H9 (cell line): ENCODE results near the gene ITPRIPL2. TPM values are rescaled to one million over a fixed set of nuclear protein-coding genes. Genes with fewer than 3 reads are reported as not detected.

Experiments
- DNase-seq: peaks from one replicate; pipeline ENCODE4 v3.0.0-alpha.2; 2017
- H2AFZ ChIP-seq: one replicate; pipeline ENCODE4 v1.6.1; 2013; ENCODE audit warnings: mild to moderate bottlenecking, low read length, control low read depth, moderate library complexity
- H2AK5ac ChIP-seq: 2 replicates; pipeline ENCODE4 v1.6.1; 2013; ENCODE audit warnings: low read length, control low read depth, mixed read lengths; ENCODE audit not compliant: insufficient read length
- H2BK120ac ChIP-seq: one replicate; pipeline ENCODE4 v1.6.1; 2013; ENCODE audit warnings: low read depth, mild to moderate bottlenecking, low read length, control low read depth, inconsistent platforms; ENCODE audit not compliant: poor library complexity, severe bottlenecking
- H2BK12ac ChIP-seq: 2 replicates; pipeline ENCODE4 v1.6.1; 2013; ENCODE audit warnings: low read length, control low read depth, mixed read lengths, low read depth; ENCODE audit not compliant: insufficient read length
- H2BK15ac ChIP-seq: 2 replicates; pipeline ENCODE4 v1.6.1; 2013; ENCODE audit warnings: low read depth, low read length, control low read depth
- H2BK20ac ChIP-seq: one replicate; pipeline ENCODE4 v1.6.1; 2013; ENCODE audit warnings: low read depth, mild to moderate bottlenecking, low read length, control low read depth, inconsistent platforms; ENCODE audit not compliant: poor library complexity, severe bottlenecking
- H2BK5ac ChIP-seq: 2 replicates; pipeline ENCODE4 v1.6.1; 2013; ENCODE audit warnings: low read length, control low read depth, mixed read lengths; ENCODE audit not compliant: insufficient read length
- H3K14ac ChIP-seq: 2 replicates; pipeline ENCODE4 v1.6.1; 2013; ENCODE audit warnings: low read length, control low read depth; ENCODE audit not compliant: insufficient read depth
- H3K18ac ChIP-seq: 2 replicates; pipeline ENCODE4 v1.6.1; 2013; ENCODE audit warnings: low read depth, mild to moderate bottlenecking, mixed read lengths, low read length, control low read depth; ENCODE audit not compliant: insufficient read length
- H3K23ac ChIP-seq: 2 replicates; pipeline ENCODE4 v1.6.1; 2013; ENCODE audit warnings: low read length, control low read depth, mixed read lengths, low read depth; ENCODE audit not compliant: insufficient read length
- H3K23me2 ChIP-seq: 2 replicates; pipeline ENCODE4 v1.6.1; 2013; ENCODE audit warnings: low read depth, mild to moderate bottlenecking, mixed read lengths, low read length, control low read depth; ENCODE audit not compliant: insufficient read length, poor library complexity, severe bottlenecking
- H3K27ac ChIP-seq: 2 replicates; pipeline ENCODE4 v1.5.1; 2013; ENCODE audit warnings: low read length, control low read depth, mixed read lengths, low read depth; ENCODE audit not compliant: insufficient read length
- H3K27me3 ChIP-seq: 2 replicates; pipeline ENCODE4 v1.6.1; 2013; ENCODE audit warnings: low read length, control low read depth, inconsistent platforms; ENCODE audit not compliant: insufficient read depth
- H3K4ac ChIP-seq: 2 replicates; pipeline ENCODE4 v1.6.1; 2013; ENCODE audit warnings: low read depth, mild to moderate bottlenecking, control low read depth, inconsistent platforms, low read length, moderate library complexity
- H3K4me1 ChIP-seq: 2 replicates; pipeline ENCODE4 v1.6.1; 2013; ENCODE audit warnings: low read length, control low read depth, inconsistent platforms; ENCODE audit not compliant: insufficient read depth
- H3K4me2 ChIP-seq: 2 replicates; pipeline ENCODE4 v1.6.1; 2013; ENCODE audit warnings: low read length, control low read depth, mixed read lengths; ENCODE audit not compliant: insufficient read length, insufficient read depth
- H3K56ac ChIP-seq: 2 replicates; pipeline ENCODE4 v1.6.1; 2013; ENCODE audit warnings: low read depth, mild to moderate bottlenecking, mixed read lengths, low read length, control low read depth; ENCODE audit not compliant: insufficient read length
- H3K79me1 ChIP-seq: 2 replicates; pipeline ENCODE4 v1.6.1; 2013; ENCODE audit warnings: low read depth, mild to moderate bottlenecking, moderate library complexity, low read length, control low read depth, inconsistent platforms; ENCODE audit not compliant: insufficient read depth, poor library complexity, severe bottlenecking
- H3K79me2 ChIP-seq: 2 replicates; pipeline ENCODE4 v1.6.1; 2013; ENCODE audit warnings: low read length, control low read depth, inconsistent platforms; ENCODE audit not compliant: insufficient read depth
- H3K9ac ChIP-seq: 2 replicates; pipeline ENCODE4 v1.6.1; 2013; ENCODE audit warnings: low read length, control low read depth, mixed read lengths; ENCODE audit not compliant: insufficient read length; ENCODE audit errors: extremely low read depth
- H3K9me3 ChIP-seq: one replicate; pipeline ENCODE4 v1.6.1; 2013; ENCODE audit warnings: low read depth, low read length, inconsistent platforms; ENCODE audit not compliant: control insufficient read depth
- H3T11ph ChIP-seq: one replicate; pipeline ENCODE4 v1.6.1; 2013; ENCODE audit warnings: mild to moderate bottlenecking, low read length, control low read depth, inconsistent platforms
- H4K20me1 ChIP-seq: one replicate; pipeline ENCODE4 v1.6.1; 2013; ENCODE audit not compliant: control insufficient read depth, insufficient read length, insufficient read depth
- H4K5ac ChIP-seq: 2 replicates; pipeline ENCODE4 v1.6.1; 2013; ENCODE audit warnings: low read depth, mild to moderate bottlenecking, mixed read lengths, low read length, control low read depth; ENCODE audit not compliant: insufficient read length
- H4K8ac ChIP-seq: replicated peaks from 2 replicates; pipeline ENCODE4 v1.6.1; 2013; ENCODE audit warnings: low read length, control low read depth, mixed read lengths, low read depth; ENCODE audit not compliant: insufficient read length
- H4K91ac ChIP-seq: 2 replicates; pipeline ENCODE4 v1.6.1; 2013; ENCODE audit warnings: low read depth, mild to moderate bottlenecking, moderate library complexity, mixed read lengths, low read length, control low read depth; ENCODE audit not compliant: insufficient read length
- H3K27ac Mint-ChIP-seq, 3 experiments: 2 replicates in 2 of 3; 3 replicates in 1 of 3; pipeline ENCODE4 v1.8.0; 2020 to 2021; ENCODE audit warnings: mixed read lengths in 3 of 3, mild to moderate bottlenecking in 1 of 3, moderate library complexity in 1 of 3
- H3K27me3 Mint-ChIP-seq: 2 replicates; pipeline ENCODE4 v1.8.0; 2021; ENCODE audit warnings: low read depth, mild to moderate bottlenecking, moderate library complexity, mixed read lengths
- H3K36me3 Mint-ChIP-seq, 3 experiments: 2 replicates in 2 of 3; 3 replicates in 1 of 3; pipeline ENCODE4 v1.8.0; 2020 to 2021; ENCODE audit warnings: low read depth in 3 of 3, mixed read lengths in 3 of 3; ENCODE audit not compliant: insufficient read depth in 1 of 3
- H3K4me1 Mint-ChIP-seq, 2 experiments: 2 replicates each; pipeline ENCODE4 v1.8.0; 2020; ENCODE audit warnings: mixed read lengths in 2 of 2
- H3K4me3 Mint-ChIP-seq, 2 experiments: 2 replicates in 1 of 2; 3 replicates in 1 of 2; pipeline ENCODE4 v1.8.0; 2020 to 2021; ENCODE audit warnings: mild to moderate bottlenecking in 2 of 2, mixed read lengths in 2 of 2, moderate library complexity in 1 of 2
- H3K9me3 Mint-ChIP-seq, 2 experiments: 2 replicates in 1 of 2; 3 replicates in 1 of 2; pipeline ENCODE4 v1.8.0; 2020; ENCODE audit warnings: mild to moderate bottlenecking in 2 of 2, mixed read lengths in 2 of 2, moderate library complexity in 1 of 2
- CTCF ChIP-seq: fragments of 200-600 bp; sonication (generic); conservative IDR thresholded peaks from 3 replicates; pipeline ENCODE4 v1.8.0; 2021; ENCODE audit warnings: antibody characterized with exemption, mild to moderate bottlenecking
- WGBS: extraction: QIAGEN DNeasy Blood & Tissue Kit; methylation state at CpG from one replicate; pipeline ENCODE4 v1.1.7; 2013; ENCODE audit warnings: missing lambda C conversion rate, low lambda C conversion rate, mixed read lengths; ENCODE audit not compliant: insufficient read length; ENCODE audit errors: extremely low coverage; 5-methylcytosine and 5-hydroxymethylcytosine counted together
- total RNA-seq: library from RNA; stranded (reverse); gene quantifications from 2 replicates; pipeline ENCODE4 v1.2.1, GENCODE V29; 2021

Gene ITPRIPL2
- total RNA-seq, 1 experiment from 2014 or later, result 9.1 TPM

GRCh38 chr16:19145010-19145409 is 31.2 kb downstream of the ITPRIPL2 start:
- WGBS, result no CpG with 5 or more reads among the region's 3 CpGs
- Histone ChIP-seq H3K79me1 (no peaks in the 10 kb centered on the region), H3K79me2 (no peaks in the 10 kb centered on the region), H3K18ac (no peak overlapping the region), H4K91ac (no peak overlapping the region), H3K23ac (no peak overlapping the region), H4K20me1 (no peaks in the 10 kb centered on the region), H3K14ac (no peak overlapping the region), H3K27ac (no peak overlapping the region), H3K4ac (no peak overlapping the region), H2AFZ (no peak overlapping the region), H4K5ac (no peak overlapping the region), H3K4me1 (no peaks in the 10 kb centered on the region; the same call in 1 of the 2 replicates), H3T11ph (no peak overlapping the region), H3K27me3 (no peaks in the 10 kb centered on the region), H4K8ac (no peak overlapping the region), H2BK120ac (no peak overlapping the region), H2BK5ac (no peak overlapping the region), H2AK5ac (no peak overlapping the region), H3K4me2 (no peak overlapping the region), H2BK15ac (no peak overlapping the region), H2BK20ac (no peak overlapping the region), H2BK12ac (no peak overlapping the region), H3K56ac (no peak overlapping the region), H3K9me3 (no peaks in the 10 kb centered on the region), H3K9ac (no peak overlapping the region), H3K23me2 (no peaks in the 10 kb centered on the region)
- H3K27me3 Mint-ChIP-seq, result peaks cover 16% of the 10 kb centered on the region
- no peak overlapping the region for H3K27ac Mint-ChIP-seq
- H3K36me3 Mint-ChIP-seq, result peaks cover 0 to 2% (median 0%) of the 10 kb centered on the region in 3 experiments; a peak in 1 of 7 replicates
- peaks cover 6 to 9% of the 10 kb centered on the region in 2 experiments; a peak in 3 of 5 replicates for H3K9me3 Mint-ChIP-seq
- no peak for DNase-seq
- no peak overlapping the region for H3K4me3 Mint-ChIP-seq
- no peaks in the 10 kb centered on the region for H3K4me1 Mint-ChIP-seq
- TF ChIP-seq CTCF, result no peak
